Liver (tissue), 9 donors: ENCODE data around the gene MRC2. TPM values are rescaled to one million over a fixed set of nuclear protein-coding genes. Genes with fewer than 3 reads are reported as not detected.

Experiments used
- DNase-seq: peaks from one replicate; pipeline ENCODE4 v3.0.0-alpha.2; 2017; ENCODE audit warnings: low spot score
- H3K27ac ChIP-seq, 2 donors: one replicate each; pipeline ENCODE4 v1.7.0; 2013; ENCODE audit warnings: inconsistent platforms in 2 of 2, low read length in 2 of 2, control low read depth in 1 of 2, low read depth in 1 of 2, mild to moderate bottlenecking in 1 of 2
- H3K27me3 ChIP-seq, 4 donors: one replicate each; pipeline versions ENCODE4 v1.6.1 to v1.7.0; 2013; ENCODE audit warnings: low read length in 3 of 4, inconsistent platforms in 1 of 4, mild to moderate bottlenecking in 1 of 4, moderate library complexity in 1 of 4; ENCODE audit not compliant: control insufficient read depth in 4 of 4, insufficient read depth in 4 of 4
- H3K36me3 ChIP-seq, 4 donors: one replicate each; pipeline versions ENCODE4 v1.6.1 to v1.7.0; 2013; ENCODE audit warnings: low read length in 3 of 4, mild to moderate bottlenecking in 3 of 4, low read depth in 1 of 4, moderate library complexity in 1 of 4; ENCODE audit not compliant: control insufficient read depth in 4 of 4, insufficient read depth in 3 of 4
- H3K4me1 ChIP-seq, 4 donors: one replicate each; pipeline versions ENCODE4 v1.6.1 to v1.7.0; 2013; ENCODE audit warnings: low read length in 3 of 4, mild to moderate bottlenecking in 3 of 4, moderate library complexity in 1 of 4; ENCODE audit not compliant: control insufficient read depth in 4 of 4, insufficient read depth in 4 of 4
- H3K4me3 ChIP-seq, 3 donors: one replicate each; pipeline versions ENCODE4 v1.6.1 to v1.7.0; 2013; ENCODE audit warnings: low read length in 3 of 3, control low read depth in 1 of 3, low read depth in 1 of 3, mild to moderate bottlenecking in 1 of 3
- H3K9ac ChIP-seq, 2 donors: one replicate each; pipeline ENCODE4 v1.7.0; 2013; ENCODE audit warnings: low read length in 2 of 2, mild to moderate bottlenecking in 2 of 2, moderate library complexity in 2 of 2, control low read depth in 1 of 2, low read depth in 1 of 2
- H3K9me3 ChIP-seq, 4 donors: one replicate each; pipeline versions ENCODE4 v1.6.1 to v1.7.0; 2013; ENCODE audit warnings: low read length in 3 of 4; ENCODE audit not compliant: control insufficient read depth in 4 of 4
- EGR1 ChIP-seq, 2 donors: IDR thresholded peaks; 2 replicates each; pipeline ENCODE4 v1.6.1; 2016 to 2018; ENCODE audit warnings: antibody characterized with exemption in 2 of 2, low read depth in 2 of 2
- FOXA1 ChIP-seq: IDR thresholded peaks from 2 replicates; pipeline ENCODE4 v1.6.1; 2016; ENCODE audit warnings: antibody characterized with exemption
- FOXA2 ChIP-seq: IDR thresholded peaks from 2 replicates; pipeline ENCODE4 v1.6.1; 2016; ENCODE audit warnings: antibody characterized with exemption
- GABPA ChIP-seq, 2 donors: IDR thresholded peaks in 1 of 2; conservative IDR thresholded peaks in 1 of 2; 2 replicates each; pipeline ENCODE4 v1.6.1; 2016; ENCODE audit warnings: antibody characterized with exemption in 2 of 2, mild to moderate bottlenecking in 1 of 2, moderate library complexity in 1 of 2
- HNF4A ChIP-seq, 2 donors: conservative IDR thresholded peaks; 2 replicates each; pipeline ENCODE4 v1.6.1; 2016; ENCODE audit warnings: antibody characterized with exemption in 2 of 2, mild to moderate bottlenecking in 2 of 2
- HNF4G ChIP-seq: IDR thresholded peaks from 2 replicates; pipeline ENCODE4 v1.6.1; 2016; ENCODE audit warnings: antibody characterized with exemption
- JUND ChIP-seq, 2 donors: IDR thresholded peaks; 2 replicates each; pipeline ENCODE4 v1.6.1; 2016; ENCODE audit warnings: antibody characterized with exemption in 2 of 2
- NR2F2 ChIP-seq: IDR thresholded peaks from 2 replicates; pipeline ENCODE4 v1.6.1; 2016; ENCODE audit warnings: antibody characterized with exemption
- RAD21 ChIP-seq, 2 donors: IDR thresholded peaks; 2 replicates each; pipeline ENCODE4 v1.6.1; 2016; ENCODE audit warnings: antibody characterized with exemption in 2 of 2, mild to moderate bottlenecking in 2 of 2
- RXRA ChIP-seq, 2 donors: IDR thresholded peaks; 2 replicates each; pipeline ENCODE4 v1.6.1; 2017 to 2018; ENCODE audit warnings: antibody characterized with exemption in 2 of 2, mild to moderate bottlenecking in 1 of 2
- SP1 ChIP-seq: IDR thresholded peaks from 2 replicates; pipeline ENCODE4 v1.6.1; 2018; ENCODE audit warnings: antibody characterized with exemption, mild to moderate bottlenecking
- TAF1 ChIP-seq: conservative IDR thresholded peaks from 2 replicates; pipeline ENCODE4 v1.6.1; 2016; ENCODE audit warnings: antibody characterized with exemption, mild to moderate bottlenecking
- YY1 ChIP-seq: IDR thresholded peaks from 2 replicates; pipeline ENCODE4 v1.6.1; 2016; ENCODE audit warnings: antibody characterized with exemption, mild to moderate bottlenecking
- WGBS: extraction: QIAGEN DNeasy Blood & Tissue Kit; methylation state at CpG from one replicate; pipeline ENCODE4 v1.1.7; 2013; 5-methylcytosine and 5-hydroxymethylcytosine counted together
- polyA plus RNA-seq, 2 donors: library from polyadenylated mRNA; stranded (reverse) in 1 of 2; unstranded in 1 of 2; fragments of 200-250 nt in 1 of 2; fragments of >200 nt in 1 of 2; fragmentation: Nextera tagmentation in 1 of 2; extraction: Ambion mirVana in 1 of 2; gene quantifications; one replicate each; pipeline versions ENCODE4 v1.2.1 to v1.2.3, GENCODE V29; 2013 to 2015
- total RNA-seq, 2 donors: library from RNA; depleted of rRNA; stranded (reverse); fragments of >200 nt; gene quantifications; one replicate each; pipeline ENCODE4 v1.2.3, GENCODE V29; 2014
- TF ChIP-seq, protein P1 (sequence below): IDR thresholded peaks from 2 replicates; pipeline ENCODE4 v1.6.1; 2016; ENCODE audit warnings: antibody characterized with exemption
- TF ChIP-seq, protein P2 (sequence below): IDR thresholded peaks from 2 replicates; pipeline ENCODE4 v1.6.1; 2016; ENCODE audit warnings: antibody characterized with exemption
- TF ChIP-seq, protein P3 (sequence below): fragments of 150-350 bp; IDR thresholded peaks from 2 replicates; pipeline ENCODE4 v1.5.1; 2017; ENCODE audit warnings: improper control_type of control experiment, low read depth, low read length; ENCODE audit not compliant: missing input control
- TF ChIP-seq, protein P4 (sequence below): IDR thresholded peaks from 2 replicates; pipeline ENCODE4 v1.6.1; 2016; ENCODE audit warnings: antibody characterized with exemption, mild to moderate bottlenecking
- TF ChIP-seq, protein P5 (sequence below): IDR thresholded peaks from 2 replicates; pipeline ENCODE4 v1.6.1; 2016; ENCODE audit warnings: antibody characterized with exemption
- donor health status: healthy.
- donor health status: healthy.
- donor health status: healthy.
- donor health status: healthy.
- donor health status: healthy.

The MRC2 gene
- total and polyA plus RNA-seq, 4 donors = 0.49 to 81.1 (median 2.8) TPM

DNA sequence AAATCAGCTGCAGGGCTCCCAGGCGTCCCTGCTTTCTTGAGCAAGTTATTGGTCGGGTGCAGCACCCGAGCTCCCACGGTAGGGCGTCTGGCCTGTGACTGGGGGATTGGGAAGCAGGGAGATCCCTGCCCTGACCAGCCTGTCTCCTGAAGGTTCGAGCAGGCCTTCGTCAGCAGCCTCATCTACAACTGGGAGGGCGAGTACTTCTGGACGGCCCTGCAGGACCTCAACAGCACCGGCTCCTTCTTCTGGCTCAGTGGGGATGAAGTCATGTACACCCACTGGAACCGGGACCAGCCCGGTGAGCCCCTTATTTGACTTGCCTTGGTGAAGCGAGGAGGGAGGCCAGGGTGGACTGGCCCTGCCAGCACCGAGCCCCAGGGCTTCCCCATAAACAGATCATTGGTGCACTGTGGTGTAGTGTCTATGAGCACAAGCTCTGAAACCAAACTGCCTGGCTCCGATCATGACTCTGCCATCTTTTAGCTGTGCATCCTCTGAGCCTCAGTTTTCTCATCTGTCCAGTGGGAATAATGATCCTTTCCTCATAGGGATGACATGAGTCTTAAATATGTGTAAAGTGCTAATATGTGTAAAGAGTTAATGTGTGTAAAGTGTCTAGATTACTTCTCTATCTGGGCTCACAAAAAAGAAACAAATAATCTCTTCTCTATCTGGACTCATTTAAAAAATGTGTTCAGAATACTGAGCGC, 48.9 kb downstream of the MRC2 start:
- Histone ChIP-seq H3K4me3 (no peak overlapping the region), H3K27ac (no peak overlapping the region), H3K4me1 (no peaks in the 10 kb centered on the region), H3K9me3 (no peaks in the 10 kb centered on the region), H3K27me3 (no peaks in the 10 kb centered on the region), H3K9ac (no peak overlapping the region), H3K36me3 (no peaks in the 10 kb centered on the region)
- 91% methylated on average over 16 of the region's 16 CpGs for WGBS
- TF ChIP-seq HNF4A (conservative IDR thresholded peaks at IDR 0.05) (no peak), FOXA1 (no peak), HNF4G (no peak)
- TF ChIP-seq, protein P1, sequence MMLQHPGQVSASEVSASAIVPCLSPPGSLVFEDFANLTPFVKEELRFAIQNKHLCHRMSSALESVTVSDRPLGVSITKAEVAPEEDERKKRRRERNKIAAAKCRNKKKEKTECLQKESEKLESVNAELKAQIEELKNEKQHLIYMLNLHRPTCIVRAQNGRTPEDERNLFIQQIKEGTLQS = no peak
- TF ChIP-seq, protein P2, sequence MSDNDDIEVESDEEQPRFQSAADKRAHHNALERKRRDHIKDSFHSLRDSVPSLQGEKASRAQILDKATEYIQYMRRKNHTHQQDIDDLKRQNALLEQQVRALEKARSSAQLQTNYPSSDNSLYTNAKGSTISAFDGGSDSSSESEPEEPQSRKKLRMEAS = no peak
- DNase-seq = no peak

DNA sequence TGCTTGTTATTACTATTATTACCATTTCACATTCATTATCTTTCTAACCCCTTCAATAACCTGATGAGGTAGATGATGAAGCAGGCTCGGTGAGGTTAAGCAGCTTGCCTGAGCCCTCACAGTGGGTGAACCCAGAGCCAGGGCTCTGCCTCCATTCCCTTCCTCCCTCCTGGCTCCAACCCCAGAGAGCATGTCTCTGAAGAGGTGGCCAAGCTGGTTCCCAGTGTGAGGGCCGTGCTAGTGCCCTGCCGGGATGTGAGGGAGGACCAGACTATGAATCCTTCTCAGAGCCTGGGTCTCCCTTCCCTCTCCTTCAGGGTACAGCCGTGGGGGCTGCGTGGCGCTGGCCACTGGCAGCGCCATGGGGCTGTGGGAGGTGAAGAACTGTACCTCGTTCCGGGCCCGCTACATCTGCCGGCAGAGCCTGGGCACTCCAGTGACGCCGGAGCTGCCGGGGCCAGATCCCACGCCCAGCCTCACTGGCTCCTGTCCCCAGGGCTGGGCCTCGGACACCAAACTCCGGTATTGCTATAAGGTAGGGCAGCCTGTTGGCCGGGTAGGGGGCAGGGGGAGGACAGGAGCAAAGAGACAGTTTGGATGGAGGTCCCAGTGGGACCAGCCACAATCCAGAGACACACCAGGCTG, 49.6 kb downstream of the MRC2 start:
- no peaks in the 10 kb centered on the region for H3K36me3 ChIP-seq

More for the DNA sequence above, 49.6 kb downstream of the MRC2 start:
- H3K27me3 ChIP-seq = no peaks in the 10 kb centered on the region
- TF ChIP-seq RXRA (IDR thresholded peaks at IDR 0.05) (no peak), EGR1 (IDR thresholded peaks at IDR 0.05; ENCODE audit: low read depth in 2 of 2) (no peak), GABPA (IDR thresholded peaks at IDR 0.05 in 1 of 2, conservative IDR thresholded peaks at IDR 0.05 in 1 of 2) (no peak), FOXA1 (no peak), RAD21 (IDR thresholded peaks at IDR 0.05) (no peak), JUND (IDR thresholded peaks at IDR 0.05) (no peak), SP1 (no peak), NR2F2 (no peak), HNF4A (conservative IDR thresholded peaks at IDR 0.05) (no peak), TAF1 (no peak), FOXA2 (no peak), YY1 (no peak), HNF4G (no peak)
- TF ChIP-seq, protein P3, sequence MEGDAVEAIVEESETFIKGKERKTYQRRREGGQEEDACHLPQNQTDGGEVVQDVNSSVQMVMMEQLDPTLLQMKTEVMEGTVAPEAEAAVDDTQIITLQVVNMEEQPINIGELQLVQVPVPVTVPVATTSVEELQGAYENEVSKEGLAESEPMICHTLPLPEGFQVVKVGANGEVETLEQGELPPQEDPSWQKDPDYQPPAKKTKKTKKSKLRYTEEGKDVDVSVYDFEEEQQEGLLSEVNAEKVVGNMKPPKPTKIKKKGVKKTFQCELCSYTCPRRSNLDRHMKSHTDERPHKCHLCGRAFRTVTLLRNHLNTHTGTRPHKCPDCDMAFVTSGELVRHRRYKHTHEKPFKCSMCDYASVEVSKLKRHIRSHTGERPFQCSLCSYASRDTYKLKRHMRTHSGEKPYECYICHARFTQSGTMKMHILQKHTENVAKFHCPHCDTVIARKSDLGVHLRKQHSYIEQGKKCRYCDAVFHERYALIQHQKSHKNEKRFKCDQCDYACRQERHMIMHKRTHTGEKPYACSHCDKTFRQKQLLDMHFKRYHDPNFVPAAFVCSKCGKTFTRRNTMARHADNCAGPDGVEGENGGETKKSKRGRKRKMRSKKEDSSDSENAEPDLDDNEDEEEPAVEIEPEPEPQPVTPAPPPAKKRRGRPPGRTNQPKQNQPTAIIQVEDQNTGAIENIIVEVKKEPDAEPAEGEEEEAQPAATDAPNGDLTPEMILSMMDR = no peak
- TF ChIP-seq, protein P4, sequence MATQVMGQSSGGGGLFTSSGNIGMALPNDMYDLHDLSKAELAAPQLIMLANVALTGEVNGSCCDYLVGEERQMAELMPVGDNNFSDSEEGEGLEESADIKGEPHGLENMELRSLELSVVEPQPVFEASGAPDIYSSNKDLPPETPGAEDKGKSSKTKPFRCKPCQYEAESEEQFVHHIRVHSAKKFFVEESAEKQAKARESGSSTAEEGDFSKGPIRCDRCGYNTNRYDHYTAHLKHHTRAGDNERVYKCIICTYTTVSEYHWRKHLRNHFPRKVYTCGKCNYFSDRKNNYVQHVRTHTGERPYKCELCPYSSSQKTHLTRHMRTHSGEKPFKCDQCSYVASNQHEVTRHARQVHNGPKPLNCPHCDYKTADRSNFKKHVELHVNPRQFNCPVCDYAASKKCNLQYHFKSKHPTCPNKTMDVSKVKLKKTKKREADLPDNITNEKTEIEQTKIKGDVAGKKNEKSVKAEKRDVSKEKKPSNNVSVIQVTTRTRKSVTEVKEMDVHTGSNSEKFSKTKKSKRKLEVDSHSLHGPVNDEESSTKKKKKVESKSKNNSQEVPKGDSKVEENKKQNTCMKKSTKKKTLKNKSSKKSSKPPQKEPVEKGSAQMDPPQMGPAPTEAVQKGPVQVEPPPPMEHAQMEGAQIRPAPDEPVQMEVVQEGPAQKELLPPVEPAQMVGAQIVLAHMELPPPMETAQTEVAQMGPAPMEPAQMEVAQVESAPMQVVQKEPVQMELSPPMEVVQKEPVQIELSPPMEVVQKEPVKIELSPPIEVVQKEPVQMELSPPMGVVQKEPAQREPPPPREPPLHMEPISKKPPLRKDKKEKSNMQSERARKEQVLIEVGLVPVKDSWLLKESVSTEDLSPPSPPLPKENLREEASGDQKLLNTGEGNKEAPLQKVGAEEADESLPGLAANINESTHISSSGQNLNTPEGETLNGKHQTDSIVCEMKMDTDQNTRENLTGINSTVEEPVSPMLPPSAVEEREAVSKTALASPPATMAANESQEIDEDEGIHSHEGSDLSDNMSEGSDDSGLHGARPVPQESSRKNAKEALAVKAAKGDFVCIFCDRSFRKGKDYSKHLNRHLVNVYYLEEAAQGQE = no peak
- TF ChIP-seq, protein P1 = no peak
- TF ChIP-seq, protein P5, sequence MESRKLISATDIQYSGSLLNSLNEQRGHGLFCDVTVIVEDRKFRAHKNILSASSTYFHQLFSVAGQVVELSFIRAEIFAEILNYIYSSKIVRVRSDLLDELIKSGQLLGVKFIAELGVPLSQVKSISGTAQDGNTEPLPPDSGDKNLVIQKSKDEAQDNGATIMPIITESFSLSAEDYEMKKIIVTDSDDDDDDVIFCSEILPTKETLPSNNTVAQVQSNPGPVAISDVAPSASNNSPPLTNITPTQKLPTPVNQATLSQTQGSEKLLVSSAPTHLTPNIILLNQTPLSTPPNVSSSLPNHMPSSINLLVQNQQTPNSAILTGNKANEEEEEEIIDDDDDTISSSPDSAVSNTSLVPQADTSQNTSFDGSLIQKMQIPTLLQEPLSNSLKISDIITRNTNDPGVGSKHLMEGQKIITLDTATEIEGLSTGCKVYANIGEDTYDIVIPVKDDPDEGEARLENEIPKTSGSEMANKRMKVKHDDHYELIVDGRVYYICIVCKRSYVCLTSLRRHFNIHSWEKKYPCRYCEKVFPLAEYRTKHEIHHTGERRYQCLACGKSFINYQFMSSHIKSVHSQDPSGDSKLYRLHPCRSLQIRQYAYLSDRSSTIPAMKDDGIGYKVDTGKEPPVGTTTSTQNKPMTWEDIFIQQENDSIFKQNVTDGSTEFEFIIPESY = no peak
- no peaks in the 10 kb centered on the region for H3K4me1 ChIP-seq
- no peak overlapping the region for H3K27ac ChIP-seq
- no peak overlapping the region for H3K9ac ChIP-seq
- no peaks in the 10 kb centered on the region for H3K9me3 ChIP-seq
- H3K4me3 ChIP-seq = no peak overlapping the region
- DNase-seq = no peak
- WGBS = 95% methylated on average over 18 of the region's 18 CpGs
